Stimulated activated CD8-positive, alpha-beta memory T cell treated with anti-CD3 and anti-CD28 coated beads, Interleukin-7, amount 100 ng/mL, for 4 hours (primary cell): Measurements from ENCODE around the gene TMEM219.

ENCODE experiments used
- DNase-seq, 2 donors: peaks; one replicate each; pipeline ENCODE4 v3.0.0-alpha.2; 2020; ENCODE audit warnings: low read depth in 2 of 2

TMEM219 gene

GRCh38 chr16:29982560-29983419 lies 20.9 kb downstream of the TMEM219 start:
- no peak for DNase-seq

- DNase-seq, result no peak
Measured at GRCh38 chr16:29983420-29984136, 21.7 kb downstream of the TMEM219 start.

DNA sequence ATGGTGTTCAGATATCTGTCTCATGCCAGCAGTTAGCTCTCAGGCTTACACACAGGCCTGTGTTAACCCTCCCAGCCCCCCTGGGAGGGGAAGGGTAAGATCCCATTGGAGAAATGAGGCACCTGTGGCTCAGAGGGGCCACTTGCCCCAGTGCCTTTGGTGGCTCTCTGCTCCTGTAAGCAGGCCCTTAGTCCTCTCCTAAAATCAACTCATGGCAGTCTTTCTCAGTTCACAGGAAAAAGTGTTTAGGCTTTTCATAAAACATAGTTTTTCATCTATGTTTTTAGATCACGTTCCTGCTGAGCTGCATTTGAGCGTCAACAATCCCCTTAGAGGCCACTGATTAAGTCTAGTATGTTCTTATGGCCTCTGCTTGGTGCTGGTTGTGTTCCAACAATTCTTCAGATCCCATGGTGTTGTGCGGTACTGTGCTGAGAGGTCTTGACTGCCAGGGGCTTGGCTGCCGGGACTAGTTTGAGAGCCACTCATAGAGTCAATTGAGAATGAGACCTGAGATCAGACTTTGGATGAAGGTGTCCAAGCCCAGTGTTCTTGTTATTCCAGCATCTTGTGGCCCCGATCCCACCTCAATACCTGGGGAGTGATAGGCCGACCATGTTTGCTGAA lies 22.4 kb downstream of the TMEM219 start:
- DNase-seq, result no peak

- DNase-seq, result no peak
Measured at GRCh38 chr16:29984764-29985147, 22.9 kb downstream of the TMEM219 start.

DNA sequence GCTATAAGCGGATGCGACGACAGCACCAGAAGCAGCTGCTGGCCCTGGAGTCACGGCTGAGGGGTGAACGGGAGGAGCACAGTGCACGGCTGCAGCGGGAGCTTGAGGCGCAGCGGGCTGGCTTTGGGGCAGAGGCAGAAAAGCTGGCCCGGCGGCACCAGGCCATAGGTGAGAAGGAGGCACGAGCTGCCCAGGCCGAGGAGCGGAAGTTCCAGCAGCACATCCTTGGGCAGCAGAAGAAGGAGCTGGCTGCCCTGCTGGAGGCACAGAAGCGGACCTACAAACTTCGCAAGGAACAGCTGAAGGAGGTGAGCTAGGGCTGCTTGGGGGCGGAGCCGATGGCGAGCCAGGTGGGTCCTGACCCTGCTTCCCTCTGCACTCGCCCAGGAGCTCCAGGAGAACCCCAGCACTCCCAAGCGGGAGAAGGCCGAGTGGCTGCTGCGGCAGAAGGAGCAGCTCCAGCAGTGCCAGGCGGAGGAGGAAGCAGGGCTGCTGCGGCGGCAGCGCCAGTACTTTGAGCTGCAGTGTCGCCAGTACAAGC lies 23.5 kb downstream of the TMEM219 start:
- no peak for DNase-seq

GRCh38 chr16:29986231-29986630 lies 24.4 kb downstream of the TMEM219 start:
- DNase-seq, result no peak

- no peak for DNase-seq
Measured at GRCh38 chr16:29986931-29987330, 25.1 kb downstream of the TMEM219 start.

DNA sequence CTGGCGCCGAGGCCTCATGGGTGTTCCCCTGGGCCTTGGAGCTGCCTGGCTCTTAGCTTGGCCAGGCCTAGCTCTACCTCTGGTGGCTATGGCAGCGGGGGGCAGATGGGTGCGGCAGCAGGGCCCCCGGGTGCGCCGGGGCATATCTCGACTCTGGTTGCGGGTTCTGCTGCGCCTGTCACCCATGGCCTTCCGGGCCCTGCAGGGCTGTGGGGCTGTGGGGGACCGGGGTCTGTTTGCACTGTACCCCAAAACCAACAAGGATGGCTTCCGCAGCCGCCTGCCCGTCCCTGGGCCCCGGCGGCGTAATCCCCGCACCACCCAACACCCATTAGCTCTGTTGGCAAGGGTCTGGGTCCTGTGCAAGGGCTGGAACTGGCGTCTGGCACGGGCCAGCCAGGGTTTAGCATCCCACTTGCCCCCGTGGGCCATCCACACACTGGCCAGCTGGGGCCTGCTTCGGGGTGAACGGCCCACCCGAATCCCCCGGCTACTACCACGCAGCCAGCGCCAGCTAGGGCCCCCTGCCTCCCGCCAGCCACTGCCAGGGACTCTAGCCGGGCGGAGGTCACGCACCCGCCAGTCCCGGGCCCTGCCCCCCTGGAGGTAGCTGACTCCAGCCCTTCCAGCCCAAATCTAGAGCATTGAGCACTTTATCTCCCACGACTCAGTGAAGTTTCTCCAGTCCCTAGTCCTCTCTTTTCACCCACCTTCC lies 25.6 kb downstream of the TMEM219 start:
- DNase-seq, result no peak

- no peak for DNase-seq
Measured at GRCh38 chr16:29988346-29989075, 26.6 kb downstream of the TMEM219 start.

- no peak for DNase-seq
Measured at GRCh38 chr16:29989111-29989858, 27.4 kb downstream of the TMEM219 start.

DNA sequence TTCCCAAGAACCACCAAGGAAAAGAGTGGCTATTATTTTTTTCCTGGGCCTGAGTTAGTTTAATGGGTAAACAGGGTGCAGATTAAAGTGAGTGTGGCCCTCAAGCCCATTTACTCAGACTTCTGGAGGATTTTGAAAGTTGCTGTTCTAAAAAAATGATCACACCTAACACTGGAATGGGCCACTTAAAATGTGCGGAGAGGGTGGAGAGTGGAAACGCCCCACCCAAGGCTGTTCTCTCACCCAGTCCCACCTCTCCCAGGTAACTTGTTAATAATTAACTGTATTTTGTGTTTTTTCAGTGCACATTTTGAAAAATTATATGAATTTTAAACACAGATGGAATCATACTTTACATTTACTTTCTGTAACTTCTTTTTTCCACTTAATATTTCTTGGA lies 28.2 kb downstream of the TMEM219 start:
- DNase-seq, result no peak

DNA sequence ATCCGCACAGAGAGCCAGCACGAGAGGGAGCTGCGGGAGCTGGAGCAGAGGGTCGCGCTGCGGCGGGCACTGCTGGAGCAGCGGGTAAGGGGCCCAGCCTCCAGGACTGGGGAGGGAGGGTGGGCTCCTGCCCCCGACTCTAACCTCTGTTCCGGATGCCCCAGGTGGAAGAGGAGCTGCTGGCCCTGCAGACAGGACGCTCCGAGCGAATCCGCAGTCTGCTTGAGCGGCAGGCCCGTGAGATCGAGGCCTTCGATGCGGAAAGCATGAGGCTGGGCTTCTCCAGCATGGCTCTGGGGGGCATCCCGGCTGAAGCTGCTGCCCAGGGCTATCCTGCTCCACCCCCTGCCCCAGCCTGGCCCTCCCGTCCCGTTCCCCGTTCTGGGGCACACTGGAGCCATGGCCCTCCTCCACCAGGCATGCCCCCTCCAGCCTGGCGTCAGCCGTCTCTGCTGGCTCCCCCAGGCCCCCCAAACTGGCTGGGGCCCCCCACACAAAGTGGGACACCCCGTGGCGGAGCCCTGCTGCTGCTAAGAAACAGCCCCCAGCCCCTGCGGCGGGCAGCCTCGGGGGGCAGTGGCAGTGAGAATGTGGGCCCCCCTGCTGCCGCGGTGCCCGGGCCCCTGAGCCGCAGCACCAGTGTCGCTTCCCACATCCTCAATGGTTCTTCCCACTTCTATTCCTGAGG lies 29.1 kb downstream of the TMEM219 start:
- DNase-seq, result no peak

DNA sequence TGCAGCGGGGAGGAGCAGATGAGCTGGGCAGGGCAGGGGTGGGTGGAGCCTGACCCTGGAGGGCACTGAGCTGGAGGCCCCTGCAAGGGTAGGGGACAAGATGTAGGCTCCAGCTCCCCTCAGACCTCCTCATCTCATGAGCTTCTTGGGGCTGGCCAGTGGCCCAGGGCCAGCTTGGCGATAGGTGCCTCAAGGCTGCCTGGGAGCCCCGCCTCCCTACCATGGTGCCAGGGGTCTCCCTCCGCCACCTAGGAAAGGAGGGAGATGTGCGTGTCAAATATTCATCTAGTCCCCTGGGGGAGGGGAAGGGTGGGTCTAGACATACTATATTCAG lies 29.7 kb downstream of the TMEM219 start:
- DNase-seq, result no peak

DNA sequence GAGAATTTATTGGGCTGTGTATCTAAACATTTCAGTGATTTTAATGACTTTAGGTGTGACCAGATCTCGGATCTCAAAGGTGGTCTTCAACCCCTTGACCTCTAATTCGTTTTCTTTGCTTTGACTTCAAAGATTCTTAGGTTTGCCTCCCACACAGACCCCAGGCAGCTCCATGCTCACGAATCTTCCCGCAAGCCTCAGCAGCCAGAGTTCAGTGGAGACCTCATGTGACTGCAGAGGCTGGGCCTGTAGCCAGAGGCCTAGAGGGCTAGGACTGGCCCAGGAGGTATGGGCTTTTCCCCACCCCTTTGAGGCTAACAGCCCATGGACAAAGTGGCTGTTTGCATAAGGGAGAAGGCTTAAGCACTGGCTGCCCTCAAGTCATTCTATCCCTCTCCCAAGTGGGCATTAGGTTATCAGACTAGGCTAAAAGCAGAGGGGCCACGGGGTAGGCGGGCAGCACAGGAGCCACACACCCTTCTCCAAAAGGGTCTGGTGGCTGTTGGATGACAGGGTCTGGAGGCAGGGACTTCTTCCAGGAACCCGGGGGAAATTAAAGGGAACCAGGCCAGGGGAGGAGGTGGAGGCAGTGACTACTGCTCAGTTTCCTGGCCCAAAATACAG lies 30.6 kb downstream of the TMEM219 start:
- no peak for DNase-seq

DNA sequence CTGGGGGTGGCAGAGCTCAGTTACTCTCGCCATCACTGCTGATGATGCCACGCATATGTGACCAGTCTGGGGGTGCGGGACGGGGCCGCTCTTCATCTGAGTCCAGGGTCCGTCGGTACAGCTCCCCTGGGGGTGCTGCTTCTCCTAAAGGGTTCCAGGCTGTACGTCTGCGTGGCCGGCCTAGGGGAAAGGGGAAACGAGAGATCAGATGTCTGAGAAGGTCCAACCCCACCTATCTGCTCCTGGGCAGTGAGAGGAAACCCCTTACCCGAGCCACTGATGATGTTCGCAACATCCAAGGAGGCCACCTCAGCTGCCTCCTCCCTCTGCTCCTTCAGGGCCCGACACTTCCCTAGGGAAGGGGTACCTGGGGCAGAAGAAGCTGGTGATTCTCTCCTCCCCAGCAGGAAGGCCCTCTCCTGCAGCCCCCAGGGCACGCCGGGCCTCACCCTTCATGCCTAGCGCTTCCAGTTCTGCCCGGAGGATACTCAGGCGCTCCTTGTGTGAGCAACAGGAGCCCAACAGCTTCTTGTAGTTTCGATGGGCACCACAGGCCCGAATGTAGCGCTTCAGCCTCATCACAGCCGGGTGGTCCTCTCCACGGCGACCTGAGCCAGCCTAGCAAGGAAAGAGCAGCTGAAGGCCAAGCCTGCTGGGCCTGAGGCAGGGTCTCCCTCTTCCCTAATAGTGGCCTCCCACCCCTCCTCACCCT lies 31.5 kb downstream of the TMEM219 start:
- DNase-seq, result no peak

DNA sequence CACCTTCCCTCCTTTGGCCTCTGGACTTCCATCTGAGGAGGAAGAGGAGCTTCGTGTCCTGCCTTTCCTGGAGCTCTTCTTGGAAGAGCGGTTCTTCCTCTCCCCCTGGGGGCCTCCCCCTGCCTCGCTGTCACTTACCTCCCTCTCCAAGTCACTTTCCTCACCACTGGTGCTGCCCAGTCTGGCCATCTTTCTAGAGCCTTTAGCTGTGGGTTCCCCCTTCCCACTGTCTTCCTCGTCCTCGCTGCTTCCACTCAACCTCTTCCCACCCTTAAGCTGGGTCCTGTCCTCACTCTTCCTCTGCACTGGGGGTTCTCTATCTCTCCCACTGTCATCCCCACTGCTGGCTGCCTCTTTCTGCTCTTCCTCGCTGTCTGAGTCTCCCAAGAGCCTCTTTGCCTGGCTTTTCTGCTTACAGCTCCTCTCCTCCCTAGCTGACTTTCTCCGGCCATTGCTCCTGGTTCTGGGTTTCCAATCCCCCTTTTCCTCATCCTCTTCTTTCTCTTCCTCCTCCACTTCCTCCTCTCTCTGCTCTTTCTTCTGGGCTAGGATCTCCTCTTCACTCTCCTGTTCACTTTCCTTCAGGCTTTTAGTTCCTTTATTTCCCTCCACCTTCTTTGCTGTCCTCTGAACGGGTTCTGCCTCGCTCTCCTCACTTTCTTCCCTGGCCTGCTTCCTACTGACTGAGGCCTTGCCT lies 32.2 kb downstream of the TMEM219 start:
- no peak for DNase-seq

DNA sequence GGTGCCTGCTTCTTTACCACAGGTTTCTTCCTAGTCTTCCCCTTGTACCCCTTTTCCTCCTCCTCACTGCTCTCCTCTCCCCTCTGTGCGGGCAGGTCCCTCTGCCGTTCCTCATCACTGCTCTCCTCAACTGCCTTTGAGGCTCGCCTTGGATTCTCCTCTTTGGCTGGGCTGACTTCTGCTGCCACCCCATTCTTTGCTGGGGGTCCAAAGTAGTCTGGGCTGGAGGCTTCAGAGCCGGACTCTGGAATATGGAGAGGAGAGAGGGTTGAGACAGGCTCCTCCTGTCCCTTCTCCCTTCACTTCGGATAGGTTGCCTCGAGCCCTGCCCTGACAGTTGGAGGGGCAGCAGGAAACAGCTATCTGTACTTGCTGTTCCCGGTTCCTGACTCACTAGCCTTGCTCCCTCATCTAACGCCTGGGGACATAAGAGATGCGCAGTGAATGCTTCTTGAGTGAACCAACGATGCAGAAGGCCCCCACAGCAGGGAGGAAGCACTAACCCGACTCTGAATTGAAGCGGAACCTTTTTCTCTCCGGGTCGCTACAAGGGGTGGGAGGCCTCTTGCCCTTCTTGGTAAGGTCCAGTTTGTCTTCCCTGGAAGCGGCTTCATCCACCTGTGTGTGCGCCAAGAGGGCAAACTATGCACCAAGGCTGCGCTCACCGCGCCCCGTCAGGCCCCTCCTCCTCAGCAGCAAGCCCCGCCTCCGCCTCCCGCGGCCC lies 32.9 kb downstream of the TMEM219 start:
- peak in 1 of 2 donors; percentile 53 for DNase-seq
